Cardiac septum (tissue), 1 donor: Measurements from ENCODE around the gene OPCML. TPM values are rescaled to one million over a fixed set of nuclear protein-coding genes. Genes with fewer than 3 reads are reported as not detected.

ENCODE experiments used
- DNase-seq: peaks from one replicate; pipeline ENCODE4 v3.0.0-alpha.2; 2020; ENCODE audit warnings: low spot score
- intact Hi-C: fragments of 100-400 bp; cut with DNase I; formaldehyde crosslinking; loops from one replicate; pipeline ENCODE4 v1.14.0; 2022
- total RNA-seq: library from RNA; stranded (reverse); fragmentation: NEBNext Ultra II Directional; extraction: Animal tissue kit (Norgen Biotek cat#: 25700); gene quantifications from one replicate; pipeline ENCODE4 v1.2.1, GENCODE V29; 2021
- donor health status: DM: no; HTN: no; CAD: no.

OPCML gene
- total RNA-seq, 1 donor from 2014 or later, result 0.27 TPM

DNA sequence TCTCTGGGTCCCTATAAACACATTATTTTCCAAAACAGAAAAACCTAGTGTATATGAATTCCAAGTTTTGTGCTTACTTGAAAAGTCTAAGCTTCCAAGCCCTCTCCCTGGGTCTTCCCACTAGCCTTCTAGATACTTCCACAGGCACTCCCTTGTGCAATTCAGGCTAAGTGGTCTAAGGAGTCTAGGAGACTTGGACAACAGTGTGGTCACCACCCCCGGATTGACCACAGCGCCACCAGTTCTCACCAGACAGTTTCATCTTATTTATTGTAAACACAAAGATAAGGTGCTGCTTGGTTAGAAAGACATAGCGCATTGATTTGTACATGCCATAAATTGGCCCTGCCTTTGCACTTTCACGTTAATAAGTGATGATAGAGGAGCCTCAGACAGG is 623.9 kb downstream of the OPCML start:
- no peak for DNase-seq
- intact Hi-C loops, result no loop called here

DNA sequence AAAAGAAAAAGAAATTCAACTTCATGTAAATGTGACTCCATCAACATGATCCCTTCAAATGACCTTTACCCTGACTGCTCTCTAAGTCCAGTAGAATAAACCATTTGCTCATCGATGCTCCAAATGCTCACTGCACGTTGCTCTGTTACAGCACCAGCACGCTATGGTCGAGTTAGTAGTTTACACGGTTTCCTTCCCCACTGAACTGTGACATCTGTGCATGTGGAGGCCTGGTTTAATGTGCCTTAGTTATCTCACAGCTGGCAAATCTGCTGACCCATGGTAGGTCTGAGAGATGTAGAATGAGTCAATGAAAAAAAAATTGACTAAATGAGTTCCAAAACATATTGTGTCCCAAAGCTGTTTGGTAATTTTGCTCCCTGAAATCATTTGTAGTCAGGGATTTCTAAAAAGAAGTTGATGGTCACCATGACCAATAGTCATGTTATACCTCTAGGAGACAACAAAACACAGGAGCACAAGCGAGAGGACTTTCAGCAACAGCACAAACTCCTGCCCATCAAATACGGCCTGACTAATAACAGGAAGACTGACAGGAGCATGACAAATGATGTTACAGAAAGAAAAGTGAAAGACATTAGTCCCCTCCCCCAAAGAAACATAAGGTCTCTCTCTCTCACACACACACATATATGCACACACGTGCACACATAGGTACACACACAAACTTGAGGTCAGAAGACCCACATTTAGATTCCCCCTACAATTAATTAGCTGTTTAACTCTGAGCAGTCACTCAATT is 624.5 kb downstream of the OPCML start:
- no peak for DNase-seq
- intact Hi-C loops, result no loop called here

DNA sequence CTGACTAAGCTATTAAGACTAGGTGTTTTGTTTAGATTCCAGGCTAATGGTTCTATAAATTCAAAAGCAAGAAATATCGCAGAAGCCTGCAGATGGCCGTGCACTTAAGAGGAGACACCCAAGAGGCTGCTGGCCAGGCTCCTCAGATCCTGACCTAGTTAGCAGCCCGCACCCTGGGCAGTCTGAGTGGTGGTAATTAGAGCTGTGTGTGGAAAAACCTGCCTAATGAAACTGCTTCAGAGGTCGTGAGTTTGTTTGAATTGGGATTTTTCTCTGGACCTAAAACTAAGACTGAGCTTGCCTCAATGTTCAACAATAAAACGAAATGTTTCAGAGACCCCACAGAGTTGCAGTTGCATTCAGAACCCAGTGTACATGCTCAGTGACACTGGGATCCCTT is 627.7 kb downstream of the OPCML start:
- intact Hi-C loops, result no loop called here
- no peak for DNase-seq

DNA sequence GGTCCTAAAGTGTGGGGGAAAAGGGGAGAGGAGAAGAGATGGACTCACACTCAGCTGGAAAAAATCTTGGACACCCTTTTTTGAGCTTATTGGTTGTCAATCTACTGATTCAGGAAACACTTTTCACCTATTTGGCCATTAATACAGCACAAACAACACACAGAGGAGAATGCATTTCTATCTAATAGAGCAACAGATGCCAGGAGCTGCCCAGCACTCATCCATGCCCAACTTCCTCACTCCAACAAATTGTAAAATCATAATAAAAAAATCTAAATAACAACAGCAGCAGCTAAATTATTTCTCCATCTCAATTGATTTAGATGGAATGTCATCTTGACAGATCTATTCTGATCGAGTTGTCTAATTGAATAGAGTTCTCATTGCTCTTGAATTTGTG is 628.2 kb downstream of the OPCML start:
- no peak for DNase-seq
- intact Hi-C loops, result no loop called here

DNA sequence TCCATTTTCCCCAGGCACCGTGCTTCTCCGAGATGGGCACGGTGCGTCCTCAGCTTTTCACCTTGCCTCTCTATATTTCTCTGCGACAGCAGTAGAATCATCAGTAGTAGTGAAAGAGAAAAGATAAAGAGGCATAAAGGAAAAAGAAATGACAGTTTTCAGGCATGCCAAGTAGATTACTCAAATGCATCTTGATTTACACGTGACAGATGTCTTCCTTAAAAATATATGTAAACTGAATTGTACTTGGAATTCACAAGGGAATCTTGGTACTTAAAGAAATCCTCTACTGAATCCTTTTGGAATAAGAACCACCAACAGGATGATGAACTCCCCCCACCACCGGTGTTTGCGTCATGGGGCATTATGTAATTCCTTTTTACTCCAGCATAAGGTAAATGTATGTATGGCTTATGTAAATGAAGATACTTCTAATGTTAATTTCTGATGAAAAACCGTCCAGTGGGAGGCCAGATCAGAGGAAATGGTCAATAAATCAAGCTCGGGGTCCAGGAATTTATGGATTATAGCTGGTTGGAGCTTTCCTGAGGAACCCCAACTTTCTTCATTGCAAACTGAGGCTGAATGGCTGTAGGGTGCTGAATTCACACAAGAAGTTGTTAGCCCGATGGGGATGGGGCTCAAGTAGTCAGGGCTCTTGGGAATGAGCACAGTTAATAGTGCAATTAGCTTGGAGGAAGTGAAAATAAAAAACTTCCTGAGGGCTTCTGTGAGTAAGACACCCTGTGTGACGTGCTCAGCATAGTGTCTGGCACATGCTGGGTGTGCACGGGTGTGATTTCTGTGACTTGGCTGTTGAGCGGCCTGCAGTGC is 630.4 kb downstream of the OPCML start:
- intact Hi-C loops, result no loop called here
- DNase-seq, result no peak

DNA sequence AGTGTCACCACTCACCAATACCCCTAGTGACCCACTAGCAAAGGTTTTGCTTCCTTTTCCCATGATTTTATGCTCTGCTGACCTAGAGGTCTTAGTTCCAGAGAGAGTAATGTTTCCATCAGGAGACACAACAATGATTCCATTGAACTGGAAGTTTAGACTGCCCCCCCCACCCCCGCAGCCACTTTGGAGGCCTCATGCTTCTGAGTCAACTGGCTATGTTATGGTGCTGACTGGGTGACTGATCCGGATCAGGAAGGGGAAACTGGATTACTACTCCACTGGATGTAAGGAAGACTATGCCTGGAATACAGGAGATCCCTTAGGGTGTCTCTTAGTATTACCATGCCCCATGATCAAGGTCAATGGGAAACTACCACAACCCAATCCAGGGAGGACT is 633.6 kb downstream of the OPCML start:
- intact Hi-C loops, result no loop called here
- no peak for DNase-seq

DNA sequence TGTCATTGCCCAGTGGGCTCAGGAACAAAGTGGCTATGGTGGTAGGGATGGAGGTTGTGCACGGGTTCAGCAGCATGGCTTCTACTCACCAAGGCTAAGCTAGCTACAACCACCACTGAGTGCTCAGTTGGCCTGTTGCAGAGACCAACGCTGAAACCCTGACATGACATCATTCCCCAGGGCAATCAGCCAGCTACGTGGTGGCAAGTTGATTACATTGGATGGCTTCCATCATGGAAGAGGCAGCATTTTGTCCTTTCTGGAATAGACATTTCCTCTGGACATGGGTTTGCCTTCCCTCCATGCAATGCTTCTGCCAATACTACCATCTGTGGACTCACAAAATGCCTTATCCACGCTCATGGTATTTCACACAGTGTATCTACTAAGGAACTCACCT is 634.3 kb downstream of the OPCML start:
- intact Hi-C loops, result no loop called here
- DNase-seq, result no peak

DNA sequence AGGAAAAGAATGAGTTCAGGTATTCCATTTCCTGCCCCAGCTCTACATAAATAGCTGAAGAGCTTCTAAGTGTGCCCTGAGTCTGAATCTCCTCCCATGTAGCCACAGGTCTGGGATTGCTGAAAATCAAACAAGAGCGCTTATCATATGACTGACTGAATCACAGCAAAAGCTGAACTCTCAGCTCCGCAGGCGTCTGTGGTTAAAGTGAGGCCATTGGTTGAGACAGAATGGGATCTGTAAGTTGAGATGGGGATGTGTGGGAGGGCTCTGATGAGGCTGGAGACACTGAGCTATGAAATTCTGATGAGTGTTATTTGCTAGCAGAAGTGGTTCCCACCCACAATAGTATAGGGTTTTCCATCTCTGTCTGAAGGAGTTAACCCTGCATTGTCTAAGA is 637.0 kb downstream of the OPCML start:
- no peak for DNase-seq
- intact Hi-C loops, result no loop called here

DNA sequence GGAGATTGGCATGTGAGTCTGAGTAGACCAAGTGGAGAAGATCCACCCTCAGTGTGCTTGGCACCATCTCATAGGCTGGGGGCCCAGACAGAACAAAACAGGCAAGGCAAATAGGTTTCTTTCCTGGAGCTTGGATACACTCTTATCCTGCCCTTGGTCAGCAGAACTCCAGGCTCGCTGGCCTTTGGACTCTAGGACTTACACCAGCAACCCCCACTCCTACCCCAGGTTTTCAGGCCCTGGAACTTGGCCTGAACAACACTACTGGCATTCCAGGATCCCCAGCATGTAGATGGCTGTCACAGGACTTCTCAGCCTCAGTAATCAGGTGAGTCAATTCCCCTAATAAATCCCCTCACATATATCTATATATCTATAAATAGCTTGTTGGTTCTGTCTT is 637.7 kb downstream of the OPCML start:
- no peak for DNase-seq
- intact Hi-C loops, result no loop called here

DNA sequence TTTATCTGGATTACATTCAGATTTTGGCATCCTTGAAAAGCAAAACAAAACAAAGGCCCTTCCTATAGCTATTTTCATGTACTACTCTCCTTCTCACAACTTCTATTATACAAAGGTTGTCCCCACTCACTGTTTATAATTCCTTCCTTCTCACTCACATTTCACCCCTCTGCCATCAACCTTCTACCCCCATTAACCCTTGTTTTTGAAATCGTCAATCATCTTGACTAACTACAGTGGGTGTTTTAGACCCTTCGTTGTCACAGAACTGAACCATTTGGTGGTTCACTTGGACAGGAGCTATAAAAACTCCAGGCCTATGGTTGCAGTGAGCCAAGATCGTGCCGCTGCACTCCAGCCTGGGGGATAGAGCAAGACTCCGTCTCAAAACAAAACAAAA is 639.4 kb downstream of the OPCML start:
- intact Hi-C loops, result no loop called here
- no peak for DNase-seq

DNA sequence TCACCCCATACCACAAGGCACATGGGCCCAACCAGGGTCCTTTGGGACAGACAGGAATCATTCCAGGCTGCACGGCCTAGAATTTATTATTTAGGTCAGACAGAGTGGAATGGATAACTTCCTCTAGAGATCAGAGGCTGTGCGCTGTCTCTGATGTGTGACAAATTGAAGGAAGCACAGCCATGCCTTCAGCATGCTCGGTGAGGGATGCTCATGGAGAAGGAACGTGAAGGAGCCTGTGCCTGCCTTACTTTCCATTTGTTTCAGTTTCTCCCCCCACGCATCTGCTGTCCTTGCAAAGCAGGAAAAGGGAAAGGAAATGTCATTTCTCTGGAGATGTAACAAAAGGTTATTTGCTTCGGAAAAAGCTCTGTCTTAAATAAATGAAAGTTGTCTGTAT is 644.1 kb downstream of the OPCML start:
- no peak for DNase-seq
- intact Hi-C loops, result no loop called here

DNA sequence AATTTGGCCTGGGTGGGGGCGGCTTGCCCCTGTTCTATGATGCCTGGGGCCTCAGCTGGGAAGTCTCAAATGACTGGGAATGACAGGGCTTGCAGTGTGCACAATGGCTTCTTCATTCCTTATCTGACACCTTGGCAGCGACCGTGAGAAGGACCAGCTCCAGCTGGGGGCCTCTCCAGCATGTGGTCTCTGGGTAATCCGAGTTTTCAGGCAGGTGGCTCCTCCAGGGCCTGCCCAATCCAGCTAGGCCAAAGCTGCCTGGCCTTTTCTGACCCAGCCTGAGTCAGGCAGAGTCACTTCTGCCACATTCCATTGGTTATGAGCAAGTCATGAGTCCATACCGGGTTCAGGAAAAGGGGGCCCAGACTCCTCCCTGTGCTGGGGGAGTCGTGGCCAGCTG is 646.0 kb downstream of the OPCML start:
- DNase-seq, result no peak
- intact Hi-C loops, result no loop called here

DNA sequence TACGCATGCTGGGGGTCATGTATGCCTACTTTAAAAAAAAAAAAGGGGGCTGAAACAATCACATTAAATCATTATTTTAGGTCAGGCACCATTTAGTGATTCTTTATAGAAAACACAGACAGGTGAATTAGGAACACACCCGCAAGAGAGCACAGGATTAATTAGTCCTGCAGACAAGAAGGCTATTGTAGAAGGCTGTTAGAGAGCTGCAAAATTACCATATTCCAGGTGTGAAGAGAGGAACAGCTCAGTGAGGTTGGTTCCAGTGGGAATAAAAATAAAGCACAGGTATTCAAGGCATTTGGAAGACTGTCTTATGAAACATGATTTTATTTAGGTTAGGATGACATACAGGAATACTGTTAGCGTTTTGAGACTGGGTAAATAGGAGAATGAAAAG is 649.1 kb downstream of the OPCML start:
- intact Hi-C loops, result no loop called here
- no peak for DNase-seq

DNA sequence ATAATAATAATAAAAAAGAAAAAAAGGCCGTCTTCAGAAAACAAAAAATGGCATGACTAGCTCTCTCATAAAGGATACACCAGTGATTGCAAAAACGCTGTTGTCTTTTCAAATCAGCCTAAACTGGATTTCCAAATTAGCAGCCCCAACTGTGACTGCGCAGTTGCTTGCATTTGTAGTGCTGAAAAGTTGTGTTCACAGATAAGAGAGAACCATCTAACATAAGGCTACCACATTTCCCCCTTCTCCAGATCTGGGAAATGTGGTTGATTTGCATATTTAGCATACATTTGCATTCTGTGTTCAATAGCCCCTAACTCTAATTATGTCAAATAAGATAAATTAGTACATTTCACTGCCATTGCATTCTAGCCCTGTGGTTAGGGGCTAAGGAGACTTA is 650.7 kb downstream of the OPCML start:
- no peak for DNase-seq
- intact Hi-C loops, result no loop called here

DNA sequence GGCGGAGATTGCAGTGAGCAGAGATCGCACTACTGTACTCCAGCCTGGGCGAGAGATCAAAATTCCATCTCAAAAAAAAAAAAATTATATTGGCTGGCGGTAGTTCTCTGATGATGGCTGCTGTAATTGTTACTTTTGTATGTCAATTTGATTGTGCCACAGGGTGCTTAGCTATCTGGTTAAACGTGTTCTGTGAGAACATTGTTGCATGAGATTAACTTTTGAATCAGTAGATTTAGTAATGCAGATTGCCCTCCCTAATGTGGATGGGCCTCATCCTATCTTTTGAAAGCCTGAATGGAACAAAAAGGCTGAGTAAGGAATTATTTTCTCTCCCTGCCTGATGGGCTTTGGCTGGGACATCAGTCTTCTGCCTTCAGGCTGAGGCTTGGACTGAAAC is 654.2 kb downstream of the OPCML start:
- DNase-seq, result no peak
- intact Hi-C loops, result no loop called here

DNA sequence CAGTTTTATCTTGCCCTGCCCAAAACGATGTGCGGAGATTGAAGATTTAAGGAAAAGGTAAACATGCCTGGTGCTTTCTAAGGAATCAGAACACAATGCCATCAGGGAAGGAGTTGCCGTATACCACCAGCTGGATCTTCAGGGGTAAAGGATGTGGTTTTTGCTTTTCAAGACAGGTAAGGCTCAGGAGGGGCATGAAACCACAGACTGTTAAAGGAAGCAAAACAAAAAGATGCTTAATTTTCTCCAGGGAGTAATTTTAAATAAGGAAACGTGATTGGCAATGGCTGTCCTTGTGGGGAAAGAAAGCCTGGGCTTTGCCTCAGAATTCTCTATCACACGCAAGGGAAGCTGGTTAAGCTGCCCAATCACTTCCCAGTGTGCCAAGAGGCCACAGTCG is 655.6 kb downstream of the OPCML start:
- intact Hi-C loops, result no loop called here
- DNase-seq, result no peak

DNA sequence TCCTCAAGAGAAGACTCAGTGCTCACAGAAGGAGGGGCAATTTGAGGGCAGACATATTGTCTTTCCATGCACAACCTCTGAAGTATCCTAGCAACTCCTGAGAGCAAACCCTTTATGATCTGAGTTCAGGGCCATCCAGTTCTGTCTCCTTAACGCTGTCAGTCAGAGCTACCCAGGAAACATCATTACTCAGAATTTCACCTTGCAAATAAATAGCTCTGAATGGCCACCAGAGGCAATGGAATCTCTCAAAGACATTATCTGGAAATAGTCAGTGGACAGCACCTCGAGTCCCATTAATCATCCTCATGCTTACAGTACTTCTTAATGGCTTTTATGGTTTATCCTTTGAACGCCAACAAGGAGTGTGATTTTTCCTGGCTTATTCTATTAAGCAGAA is 656.1 kb downstream of the OPCML start:
- intact Hi-C loops, result no loop called here
- no peak for DNase-seq

DNA sequence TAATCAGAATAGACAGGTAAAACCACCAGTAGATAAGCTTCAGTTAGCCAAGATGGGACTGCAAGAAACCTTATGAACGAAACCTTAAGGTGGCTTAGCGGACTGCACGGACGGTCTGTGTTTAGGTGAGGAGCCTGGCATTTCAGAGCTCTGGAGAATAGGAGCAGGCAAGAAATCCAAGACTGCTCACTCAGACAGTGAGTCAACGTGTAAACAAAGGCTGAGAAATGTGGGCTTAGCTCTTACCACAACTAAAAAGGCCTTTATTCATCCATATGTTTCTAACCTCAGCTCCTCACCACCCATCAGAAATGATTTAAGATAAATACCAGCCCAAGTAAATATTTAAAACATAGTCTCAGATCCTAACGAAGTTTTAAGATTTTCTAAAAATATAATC is 657.7 kb downstream of the OPCML start:
- intact Hi-C loops, result no loop called here
- DNase-seq, result no peak

DNA sequence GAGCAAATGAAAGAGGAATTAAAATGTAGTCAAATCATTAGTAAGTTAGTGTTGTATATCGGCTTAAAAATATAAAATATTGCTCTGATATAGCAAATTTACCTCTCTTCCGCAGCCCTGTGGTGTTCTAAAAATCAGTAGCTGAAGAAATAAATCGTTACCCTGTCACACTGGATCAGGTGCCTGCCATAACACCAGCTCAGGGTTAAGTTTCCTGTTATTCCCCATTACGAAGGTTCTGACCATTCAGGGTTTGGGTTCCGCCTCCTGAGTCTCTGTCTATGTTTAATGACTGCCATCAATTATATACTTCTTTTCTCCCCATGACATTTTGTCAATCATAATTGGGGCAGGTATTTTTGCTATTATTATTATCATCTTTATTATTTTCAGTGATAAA is 658.5 kb downstream of the OPCML start:
- intact Hi-C loops, result no loop called here
- DNase-seq, result no peak

DNA sequence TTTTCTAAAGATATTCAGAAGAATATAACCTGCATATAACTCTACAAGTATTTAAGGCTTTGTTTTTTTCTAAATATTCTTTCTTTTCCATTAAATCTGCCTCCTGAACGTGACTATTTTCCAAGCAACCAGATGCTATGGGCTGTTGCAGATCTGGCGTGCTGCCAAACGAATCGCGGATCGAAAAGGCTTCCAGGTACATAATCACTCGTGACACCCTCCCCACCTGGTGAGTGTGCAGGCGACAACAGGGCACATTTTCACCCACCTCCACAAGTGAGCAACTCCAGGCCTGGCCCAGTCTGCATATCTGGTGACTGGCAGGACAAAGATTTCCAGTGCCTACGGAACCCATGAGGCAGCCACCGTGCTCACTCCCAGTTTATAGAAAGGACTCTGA is 660.1 kb downstream of the OPCML start:
- no peak for DNase-seq
- intact Hi-C loops, result no loop called here

DNA sequence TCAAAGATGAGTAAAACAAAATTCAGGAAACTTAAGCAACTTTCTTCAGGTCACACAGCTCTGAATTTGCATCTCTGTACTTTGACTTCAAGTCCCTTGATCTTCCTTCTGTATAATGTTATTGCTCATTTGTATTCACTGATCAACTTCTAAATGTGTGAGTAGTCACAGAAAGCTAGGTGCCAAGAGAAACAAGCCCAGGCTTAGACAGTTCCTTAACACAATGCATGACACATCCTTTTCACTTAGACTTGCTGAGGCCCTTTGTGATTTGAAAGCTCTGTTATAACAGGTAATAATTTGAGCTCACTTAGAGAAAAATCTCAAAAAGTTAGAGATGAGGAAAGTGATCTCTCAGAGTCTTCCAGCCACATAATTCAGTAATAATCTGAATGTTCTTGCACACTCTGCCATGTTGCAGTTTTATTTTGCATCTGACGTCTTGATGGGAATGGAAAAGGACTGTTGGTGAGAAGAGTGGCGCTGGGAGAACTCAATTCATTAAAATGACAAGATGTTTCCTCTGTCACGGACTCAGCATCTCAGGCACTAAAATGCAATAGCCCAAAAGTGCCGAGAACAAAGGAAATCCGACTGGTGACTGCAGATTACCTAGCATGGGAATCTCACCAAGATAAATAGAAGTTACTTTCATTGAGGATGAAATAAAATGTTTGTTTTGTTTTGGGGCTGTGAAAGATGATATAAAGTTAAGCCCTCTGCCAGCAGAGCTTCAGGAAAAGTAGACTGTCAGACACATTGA is 665.3 kb downstream of the OPCML start:
- no peak for DNase-seq
- intact Hi-C loops, result no loop called here
